ENCODE data around the gene APBB2. TPM values are rescaled to one million over a fixed set of nuclear protein-coding genes. Genes with fewer than 3 reads are reported as not detected.
A peak's percentile ranks its signal among the peaks of the same experiment; 100 is the strongest.

Gene APBB2
- total and polyA plus RNA-seq, 2 experiments from 2014 or later = 35.8 to 74.8 TPM

DNA sequence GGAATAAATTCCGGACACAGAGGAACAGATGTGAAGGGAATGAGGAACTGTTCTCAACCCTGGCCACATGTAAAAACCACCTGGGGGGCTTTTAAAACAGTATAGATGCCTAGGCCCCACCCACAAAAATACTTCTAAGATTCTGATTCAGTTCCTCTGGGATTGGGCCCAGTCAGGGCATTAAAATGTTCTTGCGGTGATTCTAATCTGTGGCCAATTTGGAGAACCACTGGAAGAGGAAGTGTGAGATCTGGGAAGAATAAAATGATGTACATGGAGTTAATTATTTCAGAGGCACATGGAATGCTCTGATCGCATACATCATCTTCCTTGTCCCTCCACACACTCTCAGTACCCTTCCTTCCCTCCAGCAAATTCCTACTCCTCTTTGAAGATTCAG lies 192.2 kb downstream of the APBB2 start:
- H3K27me3 Mint-ChIP-seq (ENCODE audit: insufficient read depth, low read depth, poor library complexity) = peaks cover 3% of the 10 kb centered on the region
- H3K36me3 Mint-ChIP-seq (ENCODE audit: low read depth) = peaks cover 9% of the 10 kb centered on the region
- no peaks in the 10 kb centered on the region for H3F3A ChIP-seq (replicated peaks; ENCODE audit: low read depth)
- H3K4me1 Mint-ChIP-seq = peaks cover 5% of the 10 kb centered on the region; the same call in 2 of the 3 replicates
- no peak overlapping the region for H3K4me3 ChIP-seq
- no peak overlapping the region for H3K27ac Mint-ChIP-seq
- H2AFZ ChIP-seq = no peak overlapping the region
- H3K27me3 ChIP-seq (ENCODE audit: insufficient read depth) = no peaks in the 10 kb centered on the region
- no peak overlapping the region for H3K4me3 Mint-ChIP-seq
- TF ChIP-seq ZNF114 (CRISPR knock-in tag; IDR thresholded peaks at IDR 0.05) (no peak), ZNF331 (CRISPR knock-in tag; IDR thresholded peaks at IDR 0.05; ENCODE audit: low read depth) (no peak), STAT1 (IDR thresholded peaks at IDR 0.05; ENCODE audit: unreplicated experiment) (no peak), EZH2phosphoT487 (IDR thresholded peaks at IDR 0.05; ENCODE audit: unreplicated experiment) (no peak)
- H3K9me2 ChIP-seq (ENCODE audit: insufficient read depth) = no peaks in the 10 kb centered on the region
- H3K27ac ChIP-seq (ENCODE audit: low read depth) = no peak overlapping the region
- peaks cover 27% of the 10 kb centered on the region for H3K9me3 Mint-ChIP-seq
- DNase-seq (ENCODE audit: low spot score) = no peak
- H3K4me2 ChIP-seq = no peak overlapping the region
- H3K36me3 ChIP-seq (ENCODE audit: insufficient read depth) = peaks cover 26% of the 10 kb centered on the region
- no peaks in the 10 kb centered on the region for H3K79me2 ChIP-seq (replicated peaks; ENCODE audit: insufficient read depth)
- no peaks in the 10 kb centered on the region for H4K20me1 ChIP-seq (replicated peaks; ENCODE audit: insufficient read depth)
- H3K4me1 ChIP-seq (ENCODE audit: insufficient read depth) = no peaks in the 10 kb centered on the region
- ATAC-seq = no peak

DNA sequence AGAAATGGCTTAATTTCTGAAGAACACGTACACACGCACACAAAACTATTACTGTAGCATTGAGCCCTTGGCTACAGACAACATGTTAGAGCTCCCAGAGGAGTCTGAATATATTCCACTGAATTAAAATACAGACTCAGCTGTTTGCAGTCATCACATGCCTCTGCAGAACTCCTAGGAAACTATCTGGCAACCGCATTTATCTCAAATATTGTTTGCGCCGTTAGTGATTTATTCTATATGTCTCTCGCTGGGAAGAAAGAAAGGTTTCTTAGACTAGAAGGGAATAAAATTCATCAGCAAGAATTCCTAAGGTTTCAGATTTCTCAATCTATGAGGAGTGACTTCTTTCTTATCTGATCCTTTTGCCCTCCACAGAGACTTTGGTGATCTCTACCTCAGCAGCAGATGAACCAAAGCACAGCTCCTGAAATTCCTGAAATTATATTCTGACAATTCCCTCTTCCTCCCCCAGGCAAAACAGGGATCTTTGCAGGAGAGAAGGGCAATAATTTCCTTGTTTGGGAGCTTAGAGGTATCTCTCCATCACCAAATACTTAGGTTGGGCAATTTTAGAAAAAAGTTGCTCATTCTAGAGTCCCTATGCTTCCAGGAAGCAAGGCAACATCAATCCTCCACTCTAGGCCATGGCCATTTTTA lies 199.2 kb downstream of the APBB2 start:
- no peak overlapping the region for H2AFZ ChIP-seq
- H3K27ac Mint-ChIP-seq = no peak overlapping the region
- peaks cover 4% of the 10 kb centered on the region; the same call in 1 of the 3 replicates for H3K36me3 Mint-ChIP-seq (ENCODE audit: low read depth)
- peaks cover 14% of the 10 kb centered on the region for H3K4me1 Mint-ChIP-seq
- peaks cover 8% of the 10 kb centered on the region; the same call in 1 of the 2 replicates for H3K4me1 ChIP-seq (ENCODE audit: insufficient read depth)
- H3K4me3 ChIP-seq = no peak overlapping the region
- H3K36me3 ChIP-seq (ENCODE audit: insufficient read depth) = no peaks in the 10 kb centered on the region
- TF ChIP-seq, protein P1, sequence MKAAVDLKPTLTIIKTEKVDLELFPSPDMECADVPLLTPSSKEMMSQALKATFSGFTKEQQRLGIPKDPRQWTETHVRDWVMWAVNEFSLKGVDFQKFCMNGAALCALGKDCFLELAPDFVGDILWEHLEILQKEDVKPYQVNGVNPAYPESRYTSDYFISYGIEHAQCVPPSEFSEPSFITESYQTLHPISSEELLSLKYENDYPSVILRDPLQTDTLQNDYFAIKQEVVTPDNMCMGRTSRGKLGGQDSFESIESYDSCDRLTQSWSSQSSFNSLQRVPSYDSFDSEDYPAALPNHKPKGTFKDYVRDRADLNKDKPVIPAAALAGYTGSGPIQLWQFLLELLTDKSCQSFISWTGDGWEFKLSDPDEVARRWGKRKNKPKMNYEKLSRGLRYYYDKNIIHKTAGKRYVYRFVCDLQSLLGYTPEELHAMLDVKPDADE (IDR thresholded peaks at IDR 0.05) = no peak
- no peak for TF ChIP-seq JUNB (IDR thresholded peaks at IDR 0.05; ENCODE audit: unreplicated experiment)
- TF ChIP-seq NANOG (IDR thresholded peaks at IDR 0.05; ENCODE audit: borderline replicate concordance) = no peak
- TF ChIP-seq ZNF114 (CRISPR knock-in tag; IDR thresholded peaks at IDR 0.05) = no peak
- H3F3A ChIP-seq (replicated peaks; ENCODE audit: low read depth) = no peaks in the 10 kb centered on the region
- H3K9me2 ChIP-seq (ENCODE audit: insufficient read depth) = no peaks in the 10 kb centered on the region
- ATAC-seq (no peak), DNase-seq (ENCODE audit: low spot score) (no peak)
- H3K4me2 ChIP-seq = no peak overlapping the region
- H4K20me1 ChIP-seq (replicated peaks; ENCODE audit: insufficient read depth) = no peaks in the 10 kb centered on the region
- no peaks in the 10 kb centered on the region for H3K79me2 ChIP-seq (replicated peaks; ENCODE audit: insufficient read depth)
- no peaks in the 10 kb centered on the region for H3K27me3 ChIP-seq (ENCODE audit: insufficient read depth)
- H3K9me3 Mint-ChIP-seq = no peaks in the 10 kb centered on the region
- H3K4me3 Mint-ChIP-seq = no peak overlapping the region
- H3K27me3 Mint-ChIP-seq (ENCODE audit: insufficient read depth, low read depth, poor library complexity) = peaks cover 4% of the 10 kb centered on the region
- H3K27ac ChIP-seq (ENCODE audit: low read depth) = no peak overlapping the region

DNA sequence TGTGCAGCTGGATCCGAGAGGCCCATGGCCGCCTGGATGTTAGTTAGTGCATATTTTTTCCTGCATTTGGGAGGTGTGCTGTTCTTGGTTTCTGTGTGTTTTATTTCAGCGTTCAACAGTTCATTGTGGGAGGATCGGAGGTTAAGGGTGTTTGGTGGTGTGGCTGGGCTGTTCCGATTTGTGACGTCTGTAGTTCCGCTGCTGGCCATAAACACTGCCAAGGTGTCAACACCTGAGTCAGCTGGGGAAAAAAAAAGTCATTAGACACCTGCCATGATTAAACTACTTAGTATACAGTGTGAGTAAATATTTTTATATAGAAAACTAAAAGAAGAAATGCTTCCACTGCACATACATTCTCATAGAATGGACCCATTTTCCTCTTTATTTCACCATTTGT lies 200.2 kb downstream of the APBB2 start:
- H3K36me3 ChIP-seq (ENCODE audit: insufficient read depth) = no peaks in the 10 kb centered on the region
- no peaks in the 10 kb centered on the region for H3K79me2 ChIP-seq (replicated peaks; ENCODE audit: insufficient read depth)
- Mint-ChIP-seq H3K4me1 (peaks cover 14% of the 10 kb centered on the region), H3K4me3 (no peak overlapping the region), H3K9me3 (no peaks in the 10 kb centered on the region), H3K27me3 (ENCODE audit: insufficient read depth, low read depth, poor library complexity) (peaks cover 4% of the 10 kb centered on the region), H3K27ac (peak overlapping the region; percentile 2; the same call in 1 of the 2 replicates), H3K36me3 (ENCODE audit: low read depth) (peaks cover 4% of the 10 kb centered on the region; the same call in 1 of the 3 replicates)
- H3K9me2 ChIP-seq (ENCODE audit: insufficient read depth) = no peaks in the 10 kb centered on the region
- DNase-seq (ENCODE audit: low spot score) (no peak), ATAC-seq (no peak; the same call in 2 of the 3 replicates)
- H3K4me2 ChIP-seq = no peak overlapping the region
- no peaks in the 10 kb centered on the region for H3F3A ChIP-seq (replicated peaks; ENCODE audit: low read depth)
- no peaks in the 10 kb centered on the region for H3K27me3 ChIP-seq (ENCODE audit: insufficient read depth)
- peaks cover 8% of the 10 kb centered on the region; the same call in 1 of the 2 replicates for H3K4me1 ChIP-seq (ENCODE audit: insufficient read depth)
- no peak overlapping the region for H3K27ac ChIP-seq (ENCODE audit: low read depth)
- H3K4me3 ChIP-seq = no peak overlapping the region
- H4K20me1 ChIP-seq (replicated peaks; ENCODE audit: insufficient read depth) = no peaks in the 10 kb centered on the region; the same call in 1 of the 2 replicates
- H2AFZ ChIP-seq = no peak overlapping the region
- no peak for TF ChIP-seq STAT1 (IDR thresholded peaks at IDR 0.05; ENCODE audit: unreplicated experiment)
- TF ChIP-seq JUNB (IDR thresholded peaks at IDR 0.05; ENCODE audit: unreplicated experiment) = no peak
- TF ChIP-seq POLR2AphosphoS5 (IDR thresholded peaks at IDR 0.05; ENCODE audit: low read depth) = no peak
- TF ChIP-seq NANOG (IDR thresholded peaks at IDR 0.05; ENCODE audit: borderline replicate concordance) = no peak
- no peak for TF ChIP-seq CREB1 (CRISPR knock-in tag; IDR thresholded peaks at IDR 0.05; ENCODE audit: low read depth)
- no peak for TF ChIP-seq ZNF331 (CRISPR knock-in tag; IDR thresholded peaks at IDR 0.05; ENCODE audit: low read depth)
